GM12874 (cell line): ENCODE data around the gene TMEM108.

ENCODE experiments used
- TF ChIP-seq, protein P1 (sequence below): IDR thresholded peaks from 2 replicates; pipeline ENCODE4 v1.5.1; 2011; ENCODE audit warnings: low read depth, mild to moderate bottlenecking, control low read depth, low read length, moderate library complexity; ENCODE audit not compliant: insufficient read depth

TMEM108 gene

DNA sequence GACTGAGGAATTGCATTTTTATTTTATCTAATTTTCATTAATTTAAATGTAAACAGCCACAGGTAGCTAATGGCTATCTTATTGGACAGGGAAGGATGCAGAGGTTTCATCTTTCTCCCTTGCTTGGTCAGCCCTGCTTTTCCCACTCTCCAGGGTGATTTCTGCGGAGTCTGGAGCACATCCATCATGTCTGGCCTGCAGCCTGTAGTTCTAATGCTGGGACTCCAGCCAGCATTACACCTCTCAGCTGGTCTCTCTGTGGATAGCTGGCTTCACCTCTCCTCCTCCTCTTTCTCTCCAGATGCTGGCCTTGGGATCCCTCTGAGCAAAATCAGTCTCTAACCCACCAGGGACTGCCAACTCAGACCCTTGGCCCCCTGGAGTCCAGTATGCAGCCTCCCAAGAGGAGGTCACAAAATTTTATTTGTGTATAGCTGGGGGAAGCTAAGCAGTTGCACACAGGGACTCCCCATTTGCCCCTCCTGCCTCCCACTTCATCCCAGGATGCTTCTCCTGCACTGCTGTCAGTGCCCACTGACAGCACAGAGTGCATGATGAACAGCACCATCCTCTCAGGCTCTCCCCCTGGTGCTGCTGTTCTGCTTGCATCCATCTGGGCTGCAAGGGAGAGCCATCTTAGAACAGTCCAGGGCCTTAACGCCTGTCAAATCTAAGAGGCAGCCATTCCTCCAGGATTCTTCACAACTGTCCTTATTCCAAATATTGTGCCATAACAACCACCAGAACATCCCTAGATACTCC is 363.4 kb downstream of the TMEM108 start:
- TF ChIP-seq, protein P1, sequence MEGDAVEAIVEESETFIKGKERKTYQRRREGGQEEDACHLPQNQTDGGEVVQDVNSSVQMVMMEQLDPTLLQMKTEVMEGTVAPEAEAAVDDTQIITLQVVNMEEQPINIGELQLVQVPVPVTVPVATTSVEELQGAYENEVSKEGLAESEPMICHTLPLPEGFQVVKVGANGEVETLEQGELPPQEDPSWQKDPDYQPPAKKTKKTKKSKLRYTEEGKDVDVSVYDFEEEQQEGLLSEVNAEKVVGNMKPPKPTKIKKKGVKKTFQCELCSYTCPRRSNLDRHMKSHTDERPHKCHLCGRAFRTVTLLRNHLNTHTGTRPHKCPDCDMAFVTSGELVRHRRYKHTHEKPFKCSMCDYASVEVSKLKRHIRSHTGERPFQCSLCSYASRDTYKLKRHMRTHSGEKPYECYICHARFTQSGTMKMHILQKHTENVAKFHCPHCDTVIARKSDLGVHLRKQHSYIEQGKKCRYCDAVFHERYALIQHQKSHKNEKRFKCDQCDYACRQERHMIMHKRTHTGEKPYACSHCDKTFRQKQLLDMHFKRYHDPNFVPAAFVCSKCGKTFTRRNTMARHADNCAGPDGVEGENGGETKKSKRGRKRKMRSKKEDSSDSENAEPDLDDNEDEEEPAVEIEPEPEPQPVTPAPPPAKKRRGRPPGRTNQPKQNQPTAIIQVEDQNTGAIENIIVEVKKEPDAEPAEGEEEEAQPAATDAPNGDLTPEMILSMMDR: no peak

DNA sequence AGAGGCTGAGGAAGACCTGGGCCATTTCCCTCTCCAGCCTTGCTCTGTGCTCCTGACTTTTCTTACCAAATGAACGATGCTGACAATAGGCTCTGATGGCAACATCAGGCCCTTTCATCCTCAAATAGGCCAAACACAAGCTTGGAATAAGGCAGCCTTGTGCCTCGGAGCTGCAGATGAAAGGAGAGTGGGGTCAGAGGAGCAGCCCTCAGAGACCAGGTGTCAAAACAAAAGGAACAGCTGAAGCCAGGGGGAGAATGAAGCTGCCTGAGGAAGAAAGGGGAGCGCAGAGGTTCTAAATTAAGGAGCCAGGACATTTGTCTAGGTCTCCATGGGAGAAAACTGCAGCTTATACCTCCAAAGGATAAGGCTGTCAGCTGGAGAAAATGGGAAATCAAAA is 366.7 kb downstream of the TMEM108 start:
- TF ChIP-seq, protein P1: no peak

DNA sequence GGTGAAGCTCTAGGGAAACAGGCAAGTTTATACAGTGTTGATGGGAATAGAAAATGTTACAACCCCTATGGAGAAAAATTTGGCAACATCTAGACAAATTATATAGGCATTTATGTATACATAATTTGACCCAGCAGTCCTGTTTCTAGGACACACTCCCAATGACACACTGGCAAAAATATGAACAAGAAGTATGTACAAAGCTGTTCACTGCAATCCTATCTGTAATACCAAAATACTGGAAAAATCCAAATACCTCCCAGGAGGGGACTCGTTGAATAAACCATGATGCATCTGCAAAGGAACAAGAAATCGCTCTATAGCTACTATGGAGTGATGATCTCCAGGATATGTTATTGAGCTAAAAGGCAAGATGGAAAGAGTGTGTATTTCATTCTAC is 370.2 kb downstream of the TMEM108 start:
- TF ChIP-seq, protein P1: no peak

DNA sequence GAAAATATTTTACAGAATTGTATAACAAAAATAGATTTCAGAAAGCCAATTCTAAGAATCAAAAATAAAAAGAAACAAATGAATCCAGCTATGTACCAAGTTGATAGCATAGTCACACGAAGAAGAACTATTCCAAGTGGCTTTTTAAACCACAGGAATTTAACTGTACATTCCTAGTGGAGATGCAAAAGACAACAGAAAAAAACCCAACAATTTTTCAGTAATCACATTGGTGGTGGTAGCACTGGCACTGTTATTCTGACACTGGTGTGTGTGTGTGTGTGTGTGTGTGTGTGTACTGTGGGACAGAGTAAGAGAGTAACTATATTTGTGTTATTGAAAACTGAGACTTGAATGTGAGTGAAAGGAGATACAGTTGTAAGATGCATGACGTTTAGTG is 370.8 kb downstream of the TMEM108 start:
- TF ChIP-seq, protein P1: no peak

DNA sequence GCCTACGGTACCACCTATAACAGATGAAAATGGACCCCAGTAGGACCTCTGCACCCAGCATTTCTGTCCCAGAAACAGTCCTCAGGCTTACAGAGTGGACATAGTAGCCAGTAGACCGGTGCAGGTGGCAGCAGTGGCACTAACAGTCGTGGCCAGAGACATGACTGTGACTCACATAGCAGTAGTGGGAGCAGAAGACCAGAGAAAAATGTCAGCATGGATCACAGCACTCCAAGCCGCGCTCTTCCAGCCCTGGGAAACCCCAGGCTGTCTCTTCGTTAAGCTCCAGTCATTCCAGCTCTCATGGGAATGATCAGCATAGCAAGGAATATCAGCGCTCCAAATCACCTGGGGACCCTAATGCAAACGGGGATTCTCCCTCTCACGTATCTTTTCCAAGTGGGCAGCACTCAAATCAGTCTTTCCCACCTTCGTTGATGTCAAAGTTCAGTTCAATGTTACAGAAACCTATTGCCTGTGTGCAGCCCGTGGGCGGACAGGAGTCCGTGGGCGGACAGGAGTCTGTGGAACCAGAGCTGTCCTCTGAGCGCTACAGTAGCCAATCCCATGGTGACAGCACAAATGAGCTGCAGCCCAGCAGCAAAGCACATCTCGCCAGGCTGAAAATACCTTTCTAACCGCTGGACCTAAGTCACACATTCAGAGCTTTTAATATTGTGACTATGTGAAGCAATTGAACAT is 372.2 kb downstream of the TMEM108 start:
- TF ChIP-seq, protein P1: no peak

DNA sequence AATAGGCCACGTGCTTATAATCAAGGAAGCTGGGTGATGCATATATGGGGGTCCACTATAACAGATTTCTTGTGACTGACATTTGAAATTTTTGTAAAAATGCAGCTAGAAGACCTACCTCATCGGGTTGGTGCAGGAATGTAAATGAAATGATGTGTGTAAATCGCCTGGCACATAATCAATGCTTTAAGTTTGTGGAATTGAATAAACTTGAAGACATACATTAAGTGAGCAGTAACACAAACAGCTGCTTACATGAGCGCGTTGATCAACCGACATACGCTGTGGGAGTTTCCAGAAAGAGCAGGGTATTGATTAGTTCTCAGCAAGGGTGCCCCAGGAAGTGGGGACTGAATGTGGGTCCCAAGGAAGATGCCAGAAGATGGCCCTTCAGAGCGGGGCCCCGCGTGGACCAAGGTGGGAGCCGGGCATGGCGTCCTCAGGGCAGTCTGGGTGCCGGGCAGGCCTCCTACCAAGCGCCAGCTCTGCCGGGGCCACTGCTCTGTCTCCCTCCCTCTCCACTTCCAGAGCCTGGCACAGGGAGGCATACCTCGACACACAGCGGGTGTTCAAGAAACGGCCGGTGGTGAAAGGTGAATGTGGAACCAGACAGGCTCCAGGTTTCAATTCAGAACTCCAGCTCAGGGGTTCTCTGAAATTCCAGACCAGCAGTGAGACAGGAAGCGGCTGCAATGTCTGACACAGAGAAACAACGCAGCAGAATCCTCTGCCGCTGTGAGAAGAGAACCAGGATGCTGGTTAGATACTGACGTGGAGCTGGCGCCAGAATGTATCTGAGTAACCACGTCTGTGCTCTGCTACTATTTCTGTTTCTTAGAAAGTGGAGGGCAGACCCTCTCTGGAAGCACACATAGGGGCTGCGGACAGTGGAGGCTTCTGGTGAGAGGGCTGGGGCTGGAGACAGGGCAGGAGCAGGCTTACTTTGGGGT is 374.3 kb downstream of the TMEM108 start:
- TF ChIP-seq, protein P1: no peak
